GM19463 (cell line): ENCODE data around the gene SYNPO2L.
A peak's percentile ranks its signal among the peaks of the same experiment; 100 is the strongest.
"Not testable (repeated sequence)": the region's sequence is repeated elsewhere in the genome, so short reads cannot be mapped to it uniquely, and the experiment has no call there.

Experiments
- ATAC-seq: cut with Tn5 transposase; IDR thresholded peaks from one replicate; pipeline ENCODE4 v1.9.1; 2021; ENCODE audit warnings: mild to moderate bottlenecking, moderate library complexity; ENCODE audit not compliant: unreplicated experiment

Gene SYNPO2L

GRCh38 chr10:73625004-73625883 lies 30.6 kb downstream of the SYNPO2L start:
- ATAC-seq, result peak; percentile 35

- no peak for ATAC-seq
Observed at GRCh38 chr10:73623056-73623455, 32.8 kb downstream of the SYNPO2L start.

GRCh38 chr10:73620974-73621373 lies 34.9 kb downstream of the SYNPO2L start:
- not testable (repeated sequence) for ATAC-seq

- ATAC-seq, result not testable (repeated sequence)
Observed at GRCh38 chr10:73617143-73617542, 38.7 kb downstream of the SYNPO2L start.

GRCh38 chr10:73614720-73615119 lies 41.1 kb downstream of the SYNPO2L start:
- no peak for ATAC-seq

GRCh38 chr10:73609116-73609515 lies 46.7 kb downstream of the SYNPO2L start:
- no peak for ATAC-seq

GRCh38 chr10:73601486-73601921 lies 54.3 kb downstream of the SYNPO2L start:
- ATAC-seq, result no peak

GRCh38 chr10:73597346-73597745 lies 58.5 kb downstream of the SYNPO2L start:
- no peak for ATAC-seq
